GM20431 (cell line): ENCODE data around the gene RHOG.

Experiments
- in situ Hi-C: fragments of 300-500 bp; cut with MseI, MboI; formaldehyde crosslinking; loops from one replicate; pipeline ENCODE4 v1.15.0; 2020; ENCODE audit warnings: low sequenced_read_pairs; ENCODE audit not compliant: unreplicated experiment

Gene RHOG

DNA sequence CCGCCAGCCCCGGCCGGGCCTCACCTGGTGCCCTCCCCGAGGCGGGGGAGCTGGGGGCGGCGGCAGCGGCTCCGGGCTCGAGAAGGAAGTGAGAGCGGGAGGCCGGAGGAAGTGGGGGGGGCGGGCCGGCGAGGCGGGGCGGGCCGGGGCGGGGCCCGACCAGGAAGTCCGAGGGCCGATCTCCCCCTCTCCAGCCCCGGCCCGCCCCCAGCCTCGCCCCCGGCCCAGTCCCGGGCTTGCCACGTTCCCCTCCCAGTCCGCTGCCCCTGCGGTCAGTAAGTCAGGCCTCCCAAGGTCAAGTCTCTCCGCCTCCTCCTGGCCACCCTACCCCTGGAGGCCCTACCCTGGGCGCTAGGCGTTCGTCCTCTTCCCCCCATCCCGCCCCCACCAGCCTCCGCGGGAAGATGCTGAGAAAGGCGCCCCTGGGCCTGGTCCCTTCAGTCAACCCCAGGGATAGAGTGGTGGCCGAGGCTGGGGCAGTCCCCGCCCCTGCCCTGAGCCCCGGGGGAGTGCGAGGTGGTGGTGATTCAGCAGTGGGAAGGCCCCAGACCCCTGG, at the start of gene RHOG:
Gene RHOG, minus strand, starts transcription at position 90 of the 556 bp plus-strand sequence. CDS start 12,821 bp downstream, outside the sequence.
- in situ Hi-C loops: loop anchor here (10.0 kb wide), 1 partner anchor 244 kb away; no protein-coding TSS in a partner anchor

DNA sequence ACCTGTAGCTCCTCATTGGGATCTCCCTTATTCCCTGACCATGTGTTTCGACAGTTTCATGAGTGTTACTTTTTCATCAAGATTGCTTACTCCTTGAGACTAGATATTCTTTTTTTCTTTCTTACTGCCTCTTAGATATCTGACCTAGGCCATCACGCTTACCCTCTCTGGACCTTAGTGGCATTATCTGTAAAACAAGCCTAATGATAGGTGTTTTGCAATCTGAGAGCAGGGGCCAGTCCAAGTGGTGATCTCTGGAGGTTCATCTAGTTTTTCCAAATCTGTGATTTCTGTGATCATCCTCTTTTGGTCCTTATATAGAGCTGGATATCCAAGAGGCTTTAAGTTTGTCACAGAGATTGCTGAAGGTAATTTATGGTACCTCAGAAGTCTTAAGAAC, 49.3 kb upstream of the RHOG start:
- in situ Hi-C loops: no loop called here

DNA sequence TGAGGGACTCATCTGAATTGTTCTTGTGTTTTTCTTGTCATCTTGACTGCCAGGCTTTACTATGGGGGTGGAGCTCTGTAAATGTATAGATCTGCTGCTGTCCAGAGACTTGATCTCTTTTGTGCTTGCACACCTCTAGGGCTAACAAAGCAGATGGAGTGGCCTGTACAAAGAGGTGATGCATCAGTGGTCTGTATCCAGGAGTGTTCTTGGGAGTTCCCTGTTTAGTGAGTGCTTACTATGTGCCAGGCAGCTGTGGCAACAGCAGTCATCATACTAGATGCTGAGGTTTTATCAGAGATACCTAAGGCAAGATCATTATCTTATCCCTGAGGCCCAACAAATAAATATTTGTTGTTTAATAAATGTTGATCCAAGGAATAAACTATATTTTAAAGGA, 48.1 kb upstream of the RHOG start:
- in situ Hi-C loops: no loop called here

DNA sequence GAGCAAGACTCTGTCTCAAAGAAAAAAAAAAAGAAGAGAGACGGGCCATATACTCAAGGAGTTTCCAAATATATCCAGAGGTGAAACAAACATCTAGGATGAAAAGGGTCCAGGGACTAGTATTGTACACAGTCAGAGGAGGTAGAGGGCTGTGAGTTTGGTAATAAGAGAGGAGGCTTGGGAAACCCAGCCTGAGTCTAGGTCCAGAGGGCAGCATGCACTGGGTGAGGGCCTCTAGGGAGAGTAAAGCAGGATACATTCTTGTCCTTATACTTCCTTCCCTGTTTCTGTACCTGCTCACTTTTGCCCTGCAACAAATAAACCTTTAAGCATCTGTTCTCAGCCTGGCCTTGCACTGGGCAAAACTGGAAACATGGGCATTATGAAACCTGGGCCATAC, 46.2 kb upstream of the RHOG start:
- in situ Hi-C loops: no loop called here

DNA sequence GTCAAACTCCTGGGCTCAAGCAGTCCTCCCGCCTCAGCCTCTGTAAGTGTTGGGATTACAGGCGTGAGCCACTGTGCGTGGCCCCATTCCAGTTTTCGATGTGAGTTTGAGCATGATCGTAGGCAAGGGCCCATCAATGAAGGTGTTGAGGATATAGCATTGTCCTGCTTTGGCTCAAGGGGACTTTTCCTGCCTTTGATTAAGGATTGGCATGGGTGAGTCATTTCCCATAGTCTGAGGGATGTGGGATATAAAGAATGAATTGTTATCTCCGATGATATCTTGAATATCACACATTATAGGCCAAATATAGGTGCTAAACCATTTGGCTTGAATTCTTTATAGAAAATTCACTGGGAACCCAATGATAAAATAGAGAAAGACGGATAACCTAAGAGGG, 45.1 kb upstream of the RHOG start:
- in situ Hi-C loops: no loop called here

DNA sequence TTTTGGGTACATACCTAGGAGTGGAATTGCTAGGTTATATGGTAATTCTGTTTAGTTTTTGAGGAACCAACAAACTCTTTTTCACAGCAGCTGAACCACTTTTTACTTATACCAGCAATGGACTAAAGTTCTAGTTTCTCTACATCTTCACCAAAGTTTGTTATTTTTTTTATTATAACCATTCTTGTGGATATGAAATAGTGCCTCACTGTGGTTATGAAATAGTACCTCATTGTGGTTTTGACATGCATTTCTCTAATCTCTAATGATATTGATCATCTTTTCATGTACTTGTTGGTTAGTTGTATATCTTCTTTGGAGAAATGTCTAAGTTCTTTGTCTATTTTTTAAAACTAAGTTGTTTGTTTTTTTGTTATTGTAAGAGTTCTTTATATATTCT, 41.9 kb upstream of the RHOG start:
- in situ Hi-C loops: no loop called here

DNA sequence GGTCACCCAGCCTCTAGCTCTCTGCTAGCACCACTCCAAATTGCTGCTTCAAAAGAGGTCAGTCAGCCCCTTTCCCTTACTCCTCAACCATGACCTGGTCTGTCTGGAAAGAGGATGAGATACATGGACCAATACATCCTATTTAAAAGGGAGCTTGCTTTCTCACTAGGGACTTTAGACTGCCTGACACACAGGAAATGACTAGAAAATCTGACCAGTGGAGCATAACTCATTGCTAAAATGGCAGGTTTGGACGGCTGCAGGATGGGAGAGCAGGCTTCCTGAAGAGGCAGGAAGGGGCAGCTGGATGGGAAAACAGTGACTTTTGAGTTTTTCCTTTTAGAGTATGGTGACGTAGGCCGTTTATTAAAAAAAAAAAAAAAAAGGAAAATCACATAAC, 40.0 kb upstream of the RHOG start:
- in situ Hi-C loops: no loop called here

DNA sequence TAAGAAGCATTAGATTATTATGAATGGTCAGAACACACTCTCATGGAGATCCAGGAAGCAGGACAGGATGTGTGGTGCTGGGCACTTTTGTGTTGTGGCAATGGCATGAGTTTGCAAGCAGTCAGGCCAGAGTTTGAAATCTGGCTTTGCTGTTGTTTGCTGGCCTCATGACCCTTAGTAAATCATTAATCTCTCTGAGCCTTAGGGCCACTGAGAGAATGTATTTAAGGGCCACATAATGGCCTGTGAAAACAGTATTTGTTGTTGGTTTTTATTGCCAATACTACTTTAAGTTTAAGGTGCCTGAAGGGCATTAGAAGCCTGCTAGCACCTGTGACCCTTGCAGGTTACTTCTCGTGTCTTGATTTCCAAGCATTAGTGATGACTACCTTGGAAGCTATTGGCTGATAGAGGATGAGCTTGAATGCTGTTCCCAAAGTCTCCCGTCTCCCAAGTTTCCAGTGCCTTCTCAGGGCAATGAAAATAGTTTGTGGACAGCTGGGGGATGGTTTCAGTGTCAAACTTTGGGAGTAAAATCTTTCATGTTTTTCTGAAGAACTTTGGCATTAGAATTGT, 39.3 kb upstream of the RHOG start:
- in situ Hi-C loops: no loop called here

DNA sequence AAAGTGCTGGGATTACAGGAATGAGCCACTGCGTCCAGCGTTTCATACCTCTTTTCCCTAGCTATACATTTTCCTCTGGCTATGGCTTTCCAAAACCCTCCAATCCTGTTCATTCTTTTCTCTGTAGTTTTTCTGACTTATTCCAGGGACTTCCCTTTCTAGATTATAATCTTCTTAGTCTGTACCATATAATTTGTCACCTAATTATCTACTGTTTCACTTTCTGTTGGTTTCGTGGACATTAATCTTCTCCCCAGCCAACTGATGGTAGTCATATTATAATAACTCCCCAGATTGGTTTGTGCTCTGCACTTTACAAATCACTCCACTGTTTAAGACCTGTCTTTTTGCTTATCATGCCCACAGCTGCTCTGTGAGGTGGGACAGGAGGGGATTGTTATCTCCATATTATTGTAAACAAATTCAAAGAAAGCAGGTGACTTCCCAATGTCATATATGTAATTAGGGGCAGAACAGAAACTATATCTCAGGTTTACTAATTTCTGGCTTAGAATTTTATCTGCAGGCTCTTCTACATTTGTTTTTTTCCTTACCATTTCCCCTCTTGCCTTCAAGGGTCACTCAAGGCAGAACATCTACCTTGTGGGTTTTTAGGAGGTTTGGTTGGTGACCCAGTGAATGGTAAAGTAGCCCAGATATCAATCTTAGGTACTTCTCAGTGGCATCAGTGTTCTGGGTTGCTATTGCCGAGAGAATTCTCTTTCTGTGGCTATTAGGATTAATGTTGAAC, 38.6 kb upstream of the RHOG start:
- in situ Hi-C loops: no loop called here

DNA sequence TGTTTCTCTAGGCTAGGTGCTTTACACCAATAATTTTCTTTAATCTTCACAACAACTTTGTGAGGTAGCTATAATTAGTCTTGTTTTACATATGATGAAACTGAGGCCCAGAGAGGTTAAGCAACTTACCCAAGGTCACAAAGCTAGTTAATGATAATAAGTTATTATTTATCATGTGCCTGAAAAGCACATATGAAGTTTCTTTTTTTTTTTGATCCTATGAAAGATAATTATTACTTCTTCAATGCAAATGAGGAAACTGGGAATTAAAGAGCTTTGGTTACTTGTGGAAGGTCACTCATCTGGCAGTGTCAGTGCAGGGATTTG, 37.5 kb upstream of the RHOG start:
- in situ Hi-C loops: no loop called here

DNA sequence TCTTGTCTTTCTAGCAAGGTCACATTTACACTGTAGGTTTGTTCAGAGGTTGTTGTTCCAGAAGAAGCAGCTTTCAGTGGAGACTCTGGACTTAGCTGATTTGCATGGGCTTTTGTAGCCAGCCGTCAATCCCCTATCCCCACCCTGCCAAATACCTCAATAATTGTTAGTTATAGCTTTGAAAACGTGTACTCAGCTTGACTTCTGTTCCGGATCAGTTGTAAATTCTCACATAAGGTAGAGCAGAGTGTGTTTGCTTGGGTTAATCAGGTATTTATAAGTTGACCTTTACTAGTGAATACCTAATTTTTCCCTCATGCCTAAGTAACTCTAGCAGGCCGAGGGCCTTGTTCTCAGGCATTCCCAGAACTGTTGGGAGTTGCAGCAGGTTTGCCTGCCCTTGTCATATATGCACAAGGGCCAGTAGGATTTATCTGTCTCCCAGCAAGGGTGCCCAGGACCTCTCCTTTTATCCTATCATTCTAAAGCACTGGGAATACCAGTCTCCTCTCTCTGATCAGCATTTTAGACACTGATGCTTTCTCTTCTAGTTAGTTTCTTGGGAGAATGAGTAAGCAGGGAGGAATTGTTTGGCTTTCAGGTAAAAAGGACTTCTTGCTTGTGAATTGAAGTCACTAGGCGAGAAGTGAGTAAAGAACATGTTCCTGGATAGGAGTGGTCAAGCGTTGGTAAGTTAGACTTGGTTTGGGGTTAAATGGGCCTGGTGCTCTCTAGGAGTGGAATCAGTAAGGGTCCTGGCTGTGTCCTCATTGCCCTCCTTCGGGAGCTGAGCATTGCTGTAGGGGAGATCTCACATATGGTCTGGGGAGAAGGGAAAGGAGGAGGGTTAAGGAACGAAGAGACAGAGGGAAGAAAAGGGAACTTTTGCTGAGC, 36.9 kb upstream of the RHOG start:
- in situ Hi-C loops: no loop called here

GRCh38 chr11:3876613-3877012, 35.9 kb upstream of the RHOG start:
- in situ Hi-C loops: no loop called here

DNA sequence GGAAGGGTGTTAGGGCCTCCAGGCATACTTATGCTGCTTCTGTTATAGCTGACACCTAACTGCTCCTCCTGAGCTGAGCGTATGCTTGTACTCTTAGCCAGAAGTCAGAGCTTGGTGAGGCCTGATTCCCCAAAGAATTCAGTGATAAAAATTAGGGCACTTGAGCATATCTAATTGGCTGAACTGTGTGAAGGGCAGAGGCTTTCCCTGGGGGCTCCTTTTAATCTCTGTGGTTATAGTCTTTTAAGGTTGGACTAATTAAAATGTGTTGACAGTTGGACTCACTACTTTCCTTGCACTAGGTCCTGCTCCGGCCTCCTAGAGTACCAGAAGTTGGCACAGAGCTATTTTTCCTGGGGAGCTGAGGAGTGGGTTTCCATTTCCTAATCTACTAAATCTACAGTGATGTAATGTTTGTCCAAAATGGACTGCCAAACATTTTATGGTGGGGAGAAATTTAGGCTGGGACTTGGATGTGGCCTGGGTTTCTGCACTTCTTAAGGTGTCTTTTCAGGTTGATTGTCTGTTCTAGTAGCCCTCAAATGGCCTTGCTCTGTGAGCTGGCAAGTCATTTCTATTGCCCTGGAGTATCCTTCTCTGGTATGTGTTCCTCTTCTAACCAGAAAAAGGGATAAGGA, 33.1 kb upstream of the RHOG start:
- in situ Hi-C loops: no loop called here

- in situ Hi-C loops: no loop called here
These were observed 26.7 kb upstream of the RHOG start for GRCh38 chr11:3867209-3868091.

GRCh38 chr11:3866836-3867208, 26.1 kb upstream of the RHOG start:
- in situ Hi-C loops: no loop called here

DNA sequence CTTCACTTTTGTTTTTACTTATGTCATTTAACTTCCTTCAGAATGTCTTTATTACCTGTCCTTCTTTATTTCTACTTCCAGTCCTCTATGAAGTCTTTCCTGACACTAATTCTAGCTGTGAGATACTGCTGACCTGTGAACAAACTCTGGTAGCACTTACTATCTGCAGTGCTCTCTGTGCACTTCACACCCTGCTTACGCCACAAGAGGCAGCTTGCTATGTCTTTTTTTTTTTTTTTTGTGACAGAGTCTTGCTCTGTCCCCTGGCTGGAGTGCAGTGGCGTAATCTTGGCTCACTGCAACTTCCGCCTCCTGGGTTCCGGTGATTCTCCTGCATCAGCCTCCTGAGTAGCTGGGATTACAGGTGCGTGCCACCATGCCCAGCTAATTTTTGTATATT, 25.4 kb upstream of the RHOG start:
- in situ Hi-C loops: no loop called here

GRCh38 chr11:3865388-3866193, 24.8 kb upstream of the RHOG start:
- in situ Hi-C loops: no loop called here

DNA sequence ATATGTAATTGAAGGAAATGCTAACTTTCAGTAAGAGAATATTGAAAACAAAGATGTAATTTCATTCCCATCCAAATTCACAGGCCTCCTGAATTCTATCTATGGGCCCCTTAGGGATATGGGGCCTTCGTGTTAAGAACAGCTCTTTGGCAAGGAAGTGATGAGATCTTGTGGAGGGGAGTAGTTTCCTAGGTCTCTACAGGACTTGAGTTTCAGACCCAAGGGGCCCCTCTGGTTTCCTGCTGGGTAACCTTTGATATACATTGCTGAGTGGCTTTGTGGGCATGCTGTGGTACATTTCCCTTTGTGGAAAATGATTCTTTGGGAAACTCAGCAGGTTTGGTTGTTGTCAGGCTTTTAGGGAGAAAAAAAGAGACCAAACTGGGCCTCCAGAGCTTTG, 20.9 kb upstream of the RHOG start:
- in situ Hi-C loops: no loop called here
